A673 (cell line): ENCODE results near the gene TBCC.
"Not testable (repeated sequence)": the region's sequence is repeated elsewhere in the genome, so short reads cannot be mapped to it uniquely, and the experiment has no call there.

Source experiments
- EZH2 ChIP-seq: fragments of 200-600 bp; sonication (generic); IDR thresholded peaks from 2 replicates; pipeline ENCODE4 v1.6.1; 2017; ENCODE audit warnings: borderline replicate concordance, low read depth, mild to moderate bottlenecking, mixed read lengths, antibody characterized with exemption, low read length; ENCODE audit not compliant: poor library complexity, severe bottlenecking
- TF ChIP-seq, protein P1 (sequence below): fragments of 300-800, 200-600 bp; sonication (generic); conservative IDR thresholded peaks from 2 replicates; pipeline ENCODE4 v1.5.1; 2017; ENCODE audit warnings: low read depth, mild to moderate bottlenecking, antibody characterized with exemption, low read length, moderate library complexity, mixed read lengths

DNA sequence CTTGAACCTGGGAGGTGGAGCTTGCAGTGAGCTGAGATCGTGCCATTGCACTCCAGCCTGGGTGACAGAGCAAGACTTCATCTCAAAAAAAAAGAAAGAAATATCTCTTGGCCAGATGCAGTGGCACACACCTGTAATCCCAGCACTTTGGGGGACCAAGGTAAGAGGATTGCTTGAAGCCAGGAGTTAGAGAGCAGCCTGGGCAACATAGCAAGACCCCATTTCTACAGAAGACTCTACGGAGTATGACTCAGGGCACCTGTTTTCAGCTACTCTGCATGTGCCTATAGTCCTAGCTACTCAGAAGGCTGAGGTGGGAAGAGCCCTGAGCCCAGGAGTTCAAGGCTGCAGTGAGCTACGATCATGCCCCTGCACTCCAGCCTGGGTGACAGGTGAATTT lies 43.1 kb downstream of the TBCC start:
- TF ChIP-seq, protein P1, sequence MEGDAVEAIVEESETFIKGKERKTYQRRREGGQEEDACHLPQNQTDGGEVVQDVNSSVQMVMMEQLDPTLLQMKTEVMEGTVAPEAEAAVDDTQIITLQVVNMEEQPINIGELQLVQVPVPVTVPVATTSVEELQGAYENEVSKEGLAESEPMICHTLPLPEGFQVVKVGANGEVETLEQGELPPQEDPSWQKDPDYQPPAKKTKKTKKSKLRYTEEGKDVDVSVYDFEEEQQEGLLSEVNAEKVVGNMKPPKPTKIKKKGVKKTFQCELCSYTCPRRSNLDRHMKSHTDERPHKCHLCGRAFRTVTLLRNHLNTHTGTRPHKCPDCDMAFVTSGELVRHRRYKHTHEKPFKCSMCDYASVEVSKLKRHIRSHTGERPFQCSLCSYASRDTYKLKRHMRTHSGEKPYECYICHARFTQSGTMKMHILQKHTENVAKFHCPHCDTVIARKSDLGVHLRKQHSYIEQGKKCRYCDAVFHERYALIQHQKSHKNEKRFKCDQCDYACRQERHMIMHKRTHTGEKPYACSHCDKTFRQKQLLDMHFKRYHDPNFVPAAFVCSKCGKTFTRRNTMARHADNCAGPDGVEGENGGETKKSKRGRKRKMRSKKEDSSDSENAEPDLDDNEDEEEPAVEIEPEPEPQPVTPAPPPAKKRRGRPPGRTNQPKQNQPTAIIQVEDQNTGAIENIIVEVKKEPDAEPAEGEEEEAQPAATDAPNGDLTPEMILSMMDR, result not testable (repeated sequence)
- not testable (repeated sequence) for TF ChIP-seq EZH2
